H1 (cell line): ENCODE measurements around the gene NIPAL3. TPM values are rescaled to one million over a fixed set of nuclear protein-coding genes. Genes with fewer than 3 reads are reported as not detected.

Source experiments
- CTCF ChIA-PET: fragments of 300-600 bp; sonication (Branson Sonifier 250); formaldehyde crosslinking; loops from one replicate; lab custom pipeline; 2021; ENCODE audit not compliant: partially characterized antibody; lab: Charles Lee
- POLR2A ChIA-PET: fragments of 300-600 bp; sonication (Branson Sonifier 250); formaldehyde crosslinking; loops from one replicate; lab custom pipeline; 2021; ENCODE audit warnings: inconsistent platforms; ENCODE audit not compliant: partially characterized antibody; lab: Charles Lee
- DNase-seq, 2 experiments: peaks; one replicate each; pipeline versions ENCODE4 v3.0.0 to v3.0.0-alpha.2; 2010 to 2022; ENCODE audit warnings: low spot score in 2 of 2, low read depth in 1 of 2, mixed read lengths in 1 of 2
- FAIRE-seq: peaks from 2 replicates; lab custom pipeline; 2011; peaks lifted over from hg19 to GRCh38; lab: Jason Lieb, UNC
- H2AFZ ChIP-seq: 2 replicates; pipeline ENCODE4 v1.8.1; 2012; ENCODE audit warnings: low read length, inconsistent platforms
- H2AK5ac ChIP-seq: 2 replicates; pipeline ENCODE4 v1.6.1; 2013; ENCODE audit warnings: low read depth, low read length
- H2BK120ac ChIP-seq: replicated peaks from 2 replicates; pipeline ENCODE3; 2013; ENCODE audit warnings: low read depth, low read length, inconsistent platforms
- H2BK12ac ChIP-seq: 2 replicates; pipeline ENCODE4 v1.6.1; 2013; ENCODE audit warnings: low read depth, low read length
- H2BK15ac ChIP-seq: 2 replicates; pipeline ENCODE4 v1.6.1; 2013; ENCODE audit warnings: low read length
- H2BK20ac ChIP-seq: 2 replicates; pipeline ENCODE4 v1.6.1; 2013; ENCODE audit warnings: low read length
- H2BK5ac ChIP-seq: 2 replicates; pipeline ENCODE4 v1.6.1; 2013; ENCODE audit warnings: low read depth, low read length
- H3K14ac ChIP-seq: 2 replicates; pipeline ENCODE4 v1.6.1; 2013; ENCODE audit warnings: inconsistent platforms; ENCODE audit not compliant: insufficient read length
- H3K18ac ChIP-seq: 2 replicates; pipeline ENCODE4 v1.6.1; 2013; ENCODE audit warnings: low read length; ENCODE audit errors: extremely low read depth
- H3K23ac ChIP-seq: 2 replicates; pipeline ENCODE4 v1.6.1; 2013; ENCODE audit warnings: inconsistent platforms; ENCODE audit not compliant: insufficient read length
- H3K23me2 ChIP-seq: 2 replicates; pipeline ENCODE4 v1.6.1; 2013; ENCODE audit warnings: low read depth, low read length
- H3K27ac ChIP-seq: 2 replicates; pipeline ENCODE4 v1.6.1; 2011; ENCODE audit warnings: low read depth, low read length, inconsistent platforms
- H3K27me3 ChIP-seq, 4 experiments: replicated peaks in 1 of 4; 1 replicate in 1 of 4; 2 replicates in 3 of 4; pipeline versions ENCODE4 v1.6.1 to v1.8.1; 2011 to 2013; ENCODE audit warnings: low read length in 3 of 4, mild to moderate bottlenecking in 3 of 4, inconsistent platforms in 2 of 4, mixed read lengths in 2 of 4, moderate library complexity in 1 of 4; ENCODE audit not compliant: control insufficient read depth in 3 of 4, insufficient read depth in 3 of 4; ENCODE audit errors: extremely low read depth in 1 of 4
- H3K36me3 ChIP-seq, 4 experiments: 2 replicates each; pipeline versions ENCODE4 v1.6.1 to v1.8.1; 2011 to 2013; ENCODE audit warnings: mild to moderate bottlenecking in 4 of 4, low read length in 3 of 4, moderate library complexity in 2 of 4, control low read depth in 1 of 4, inconsistent platforms in 1 of 4; ENCODE audit not compliant: insufficient read depth in 4 of 4, control insufficient read depth in 2 of 4
- H3K4ac ChIP-seq: replicated peaks from 2 replicates; pipeline ENCODE3; 2013; ENCODE audit warnings: low read length, low read depth, mixed read lengths, inconsistent platforms; ENCODE audit not compliant: insufficient read length
- H3K4me1 ChIP-seq, 4 experiments: replicated peaks in 1 of 4; 1 replicate in 1 of 4; 2 replicates in 3 of 4; pipeline versions ENCODE4 v1.6.1 to v1.8.1; 2011 to 2013; ENCODE audit warnings: low read length in 3 of 4, inconsistent platforms in 2 of 4, mixed read lengths in 1 of 4; ENCODE audit not compliant: insufficient read depth in 4 of 4, control insufficient read depth in 3 of 4
- H3K4me2 ChIP-seq, 2 experiments: 2 replicates each; pipeline versions ENCODE4 v1.6.1 to v1.8.1; 2011 to 2013; ENCODE audit warnings: low read depth in 2 of 2, low read length in 2 of 2, control low read depth in 1 of 2, inconsistent platforms in 1 of 2, mild to moderate bottlenecking in 1 of 2; ENCODE audit not compliant: insufficient read depth in 1 of 2
- H3K4me3 ChIP-seq, 4 experiments: fragments of 200-600, 300-600 bp in 1 of 4; sonication (generic), shearing (Covaris generic), sonication (Bioruptor Twin) in 1 of 4; 2 replicates each; pipeline versions ENCODE4 v1.5.1 to v1.8.1; 2011 to 2016; ENCODE audit warnings: low read length in 4 of 4, low read depth in 3 of 4, control low read depth in 2 of 4, inconsistent platforms in 2 of 4, mild to moderate bottlenecking in 2 of 4, mixed read lengths in 1 of 4, moderate library complexity in 1 of 4; ENCODE audit not compliant: insufficient read depth in 2 of 4; ENCODE audit errors: extremely low read depth in 1 of 4
- H3K56ac ChIP-seq: replicated peaks from 2 replicates; pipeline ENCODE3; 2013; ENCODE audit warnings: low read depth, mild to moderate bottlenecking, mixed read lengths, low read length, inconsistent platforms; ENCODE audit not compliant: insufficient read length
- H3K79me1 ChIP-seq: 2 replicates; pipeline ENCODE4 v1.6.1; 2013; ENCODE audit warnings: low read depth, low read length, control low read depth
- H3K79me2 ChIP-seq, 2 experiments: 2 replicates each; pipeline versions ENCODE4 v1.6.1 to v1.8.1; 2012 to 2013; ENCODE audit warnings: low read length in 2 of 2, mild to moderate bottlenecking in 2 of 2, inconsistent platforms in 1 of 2; ENCODE audit not compliant: insufficient read depth in 2 of 2, control insufficient read depth in 1 of 2
- H3K9ac ChIP-seq, 4 experiments: replicated peaks in 1 of 4; 1 replicate in 1 of 4; 2 replicates in 3 of 4; pipeline versions ENCODE4 v1.6.1 to v1.8.1; 2011 to 2013; ENCODE audit warnings: low read depth in 3 of 4, low read length in 3 of 4, control low read depth in 2 of 4, mild to moderate bottlenecking in 2 of 4, moderate library complexity in 2 of 4, inconsistent platforms in 1 of 4; ENCODE audit errors: extremely low read depth in 1 of 4
- H3K9me3 ChIP-seq, 2 experiments: 2 replicates each; pipeline versions ENCODE4 v1.6.1 to v1.8.1; 2012 to 2013; ENCODE audit warnings: mild to moderate bottlenecking in 2 of 2, moderate library complexity in 2 of 2, control low read depth in 1 of 2, inconsistent platforms in 1 of 2, low read depth in 1 of 2, low read length in 1 of 2, mixed read lengths in 1 of 2; ENCODE audit not compliant: insufficient read depth in 2 of 2
- H4K20me1 ChIP-seq, 2 experiments: replicated peaks in 1 of 2; 2 replicates each; pipeline versions ENCODE3 to v1.8.1; 2011 to 2013; ENCODE audit warnings: inconsistent platforms in 2 of 2, low read length in 2 of 2, mild to moderate bottlenecking in 1 of 2; ENCODE audit not compliant: insufficient read depth in 2 of 2, control insufficient read depth in 1 of 2
- H4K5ac ChIP-seq: 2 replicates; pipeline ENCODE4 v1.6.1; 2013; ENCODE audit warnings: low read length, low read depth, mixed read lengths, inconsistent platforms; ENCODE audit not compliant: insufficient read length
- H4K8ac ChIP-seq: 2 replicates; pipeline ENCODE4 v1.8.0; 2013; ENCODE audit warnings: mild to moderate bottlenecking, moderate library complexity, low read length, inconsistent platforms; ENCODE audit not compliant: insufficient read depth; ENCODE audit errors: extremely low read depth
- H4K91ac ChIP-seq: replicated peaks from 2 replicates; pipeline ENCODE3; 2013; ENCODE audit warnings: low read length, mixed read lengths, inconsistent platforms; ENCODE audit not compliant: insufficient read length
- RNF2 ChIP-seq: fragments of 200-900, 300-1000 bp; sonication (generic); IDR thresholded peaks from 2 replicates; pipeline ENCODE4 v1.7.1; 2016; ENCODE audit warnings: borderline replicate concordance, low read depth, mild to moderate bottlenecking, antibody characterized with exemption, low read length; ENCODE audit not compliant: poor library complexity, severe bottlenecking; ENCODE audit errors: missing control alignments
- SP1 ChIP-seq: IDR thresholded peaks from 2 replicates; pipeline ENCODE4 v1.6.1; 2011; ENCODE audit warnings: low read depth, low read length
- SUZ12 ChIP-seq: fragments of 200-600 bp; sonication (generic); IDR thresholded peaks from 2 replicates; pipeline ENCODE4 v1.6.1; 2012; ENCODE audit warnings: mild to moderate bottlenecking, inconsistent platforms, low read length, moderate library complexity, mixed read lengths
- TCF12 ChIP-seq: IDR thresholded peaks from 2 replicates; pipeline ENCODE4 v1.6.1; 2011; ENCODE audit warnings: low read depth, mild to moderate bottlenecking, low read length
- TEAD4 ChIP-seq: IDR thresholded peaks from 2 replicates; pipeline ENCODE4 v1.6.1; 2012; ENCODE audit warnings: low read depth, low read length, inconsistent platforms, mixed read lengths
- WGBS, 2 experiments: shearing (Covaris generic) in 1 of 2; methylation state at CpG; one replicate each; pipeline versions ENCODE4 v1.1.6 to v1.1.7; 2013 to 2015; ENCODE audit warnings: low lambda C conversion rate in 2 of 2, mixed read lengths in 2 of 2, inconsistent platforms in 1 of 2, low coverage in 1 of 2, missing lambda C conversion rate in 1 of 2; ENCODE audit not compliant: insufficient replicate concordance in 2 of 2, insufficient coverage in 1 of 2, insufficient read length in 1 of 2; ENCODE audit errors: extremely low coverage in 1 of 2, missing lambda C conversion rate in 1 of 2; 5-methylcytosine and 5-hydroxymethylcytosine counted together
- polyA plus RNA-seq, 7 experiments: library from polyadenylated mRNA; depleted of rRNA in 3 of 7; stranded (reverse) in 5 of 7; unstranded in 2 of 7; fragments of >200 nt in 5 of 7; fragments of 200-250 nt in 2 of 7; gene quantifications; 1 replicate in 5 of 7; 2 replicates in 1 of 7; 4 replicates in 1 of 7; pipeline versions ENCODE4 v1.2.1 to v1.2.3, GENCODE V29; 2011 to 2013; ENCODE audit warnings: missing spikeins in 2 of 7, mixed read lengths in 2 of 7
- total RNA-seq: library from RNA; stranded (reverse); fragmentation: NEBNext Ultra II Directional; extraction: Animal tissue kit (Norgen Biotek cat#: 25700); gene quantifications from 2 replicates; pipeline ENCODE4 v1.2.1, GENCODE V29; 2021

Gene NIPAL3
- total and polyA plus RNA-seq, 2 of the 8 experiments (the other 6 are each of a cell fraction or from before 2014, with no cell fraction given): 8.8 to 11.0 TPM

DNA sequence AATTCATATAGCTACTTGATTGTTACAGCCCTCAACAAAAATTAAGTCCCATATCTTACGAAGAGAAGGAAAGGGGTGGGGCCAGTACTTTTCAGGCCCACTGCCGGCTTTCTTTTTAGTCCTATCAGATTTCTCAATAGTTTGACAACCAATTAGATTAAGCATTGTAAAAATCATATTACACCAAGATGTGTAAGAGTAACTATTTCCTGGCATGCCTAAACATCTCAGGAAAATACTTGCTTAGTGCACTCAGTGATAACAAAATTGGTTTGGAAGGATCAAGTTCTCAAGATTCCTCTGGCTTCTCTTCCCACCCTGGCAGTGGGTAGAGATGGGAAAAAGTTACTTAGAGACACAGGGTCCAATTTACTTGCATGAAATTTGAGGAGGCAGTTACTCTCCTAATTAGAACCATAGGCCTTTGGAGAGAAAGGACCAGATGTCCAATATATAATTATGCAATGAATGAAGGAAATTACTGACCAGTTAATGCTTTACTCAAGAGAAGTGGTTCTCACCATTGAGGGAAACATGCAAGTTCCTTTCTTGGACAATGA lies 32.1 kb upstream of the NIPAL3 start:
- ChIA-PET CTCF (interaction anchor here (0.8 to 9.8 kb wide), 18 partner anchors 10 to 263 kb away, joined by 3 to 233 read pairs (median 6); no protein-coding TSS in a partner anchor), POLR2A (interaction anchor here (2.3 kb wide), 1 partner anchor 9 kb away, joined by 5 read pairs; no protein-coding TSS in a partner anchor)
- Histone ChIP-seq H4K5ac (no peak overlapping the region), H2AFZ (no peak overlapping the region), H2BK5ac (no peak overlapping the region), H3K9ac (no peak overlapping the region), H3K23ac (no peak overlapping the region), H3K14ac (no peak overlapping the region), H3K27me3 (no peaks in the 10 kb centered on the region), H3K23me2 (no peaks in the 10 kb centered on the region), H3K4ac (no peak overlapping the region), H3K9me3 (no peaks in the 10 kb centered on the region), H3K36me3 (peaks cover 0 to 5% (median 0%) of the 10 kb centered on the region in 4 experiments; a peak in 4 of 8 replicates), H3K27ac (no peak overlapping the region), H3K56ac (no peak overlapping the region)
- WGBS, 2 experiments: 83% methylated on average over 2 of the region's 2 CpGs; no CpG with 5 or more reads in 1 of the 2 experiments
- DNase-seq: no peak
- TF ChIP-seq TEAD4 (no peak), SP1 (no peak), RNF2 (no peak), TCF12 (no peak), SUZ12 (no peak)
- TF ChIP-seq, all 59 proteins: peak for 0
- H4K8ac ChIP-seq: no peak overlapping the region
- no peak overlapping the region for H2BK12ac ChIP-seq
- H4K91ac ChIP-seq: no peak overlapping the region
- no peak overlapping the region for H3K18ac ChIP-seq
- no peaks in the 10 kb centered on the region for H3K79me1 ChIP-seq
- H2BK20ac ChIP-seq: no peak overlapping the region
- no peaks in the 10 kb centered on the region for H4K20me1 ChIP-seq
- H2AK5ac ChIP-seq: no peak overlapping the region
- no peak overlapping the region for H2BK15ac ChIP-seq
- no peaks in the 10 kb centered on the region for H3K4me1 ChIP-seq
- H3K4me2 ChIP-seq: no peak overlapping the region
- no peak overlapping the region for H2BK120ac ChIP-seq
- no peaks in the 10 kb centered on the region for H3K79me2 ChIP-seq
- FAIRE-seq: no peak
- no peak overlapping the region for H3K4me3 ChIP-seq
